Measurements from ENCODE around the gene FSHR.

- TF ChIP-seq EZH2 (IDR thresholded peaks at IDR 0.05; ENCODE audit: insufficient read depth, poor library complexity, severe bottlenecking) = no peak
- no peak for TF ChIP-seq EZH2phosphoT487 (IDR thresholded peaks at IDR 0.05; ENCODE audit: insufficient read depth, low read depth)
Measured at GRCh38 chr2:49004036-49004626, 150.2 kb downstream of the FSHR start.

Measured in GM23248 (cell line).